ENCODE results near the gene CRACDL.

CRACDL gene

DNA sequence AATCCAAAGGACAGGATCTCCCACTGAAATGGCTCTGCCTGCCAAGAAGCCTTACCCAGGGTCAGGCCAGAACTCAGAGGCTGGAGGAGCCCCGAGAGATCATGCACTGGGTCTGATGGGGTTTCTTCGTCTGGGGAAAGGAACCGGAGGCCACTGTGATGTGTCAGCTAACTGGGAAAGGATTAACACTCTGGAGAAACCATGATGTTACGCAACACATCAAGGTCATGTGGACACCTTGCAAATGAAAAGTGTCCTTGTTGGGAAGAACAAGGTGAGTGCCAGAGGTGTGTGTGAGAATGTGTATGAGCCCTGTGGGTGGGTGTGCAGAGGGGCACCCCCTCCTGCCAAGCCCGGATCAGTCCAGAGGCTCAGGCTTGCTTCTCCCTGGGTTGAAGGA is 86.9 kb downstream of the CRACDL start:
- DNase-seq = no peak

DNA sequence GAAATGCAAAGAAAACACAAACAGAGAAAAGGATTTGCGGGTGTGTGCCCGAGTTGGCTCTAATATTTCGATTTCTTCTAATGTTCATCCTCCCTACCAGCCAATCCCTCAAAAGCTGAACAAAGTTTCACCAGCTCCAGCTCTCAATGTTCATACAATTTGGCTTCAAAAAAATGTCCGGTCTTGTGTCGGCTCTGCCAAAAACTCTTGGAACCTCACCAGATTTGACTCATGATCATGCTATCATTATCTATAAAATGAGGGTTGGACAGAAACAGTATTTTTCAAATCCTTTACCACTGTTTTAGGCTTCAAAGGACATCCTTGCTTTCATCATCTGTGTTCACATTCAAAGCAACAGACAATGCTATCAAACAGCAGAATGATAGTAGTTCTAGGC is 88.2 kb downstream of the CRACDL start:
- no peak for DNase-seq

DNA sequence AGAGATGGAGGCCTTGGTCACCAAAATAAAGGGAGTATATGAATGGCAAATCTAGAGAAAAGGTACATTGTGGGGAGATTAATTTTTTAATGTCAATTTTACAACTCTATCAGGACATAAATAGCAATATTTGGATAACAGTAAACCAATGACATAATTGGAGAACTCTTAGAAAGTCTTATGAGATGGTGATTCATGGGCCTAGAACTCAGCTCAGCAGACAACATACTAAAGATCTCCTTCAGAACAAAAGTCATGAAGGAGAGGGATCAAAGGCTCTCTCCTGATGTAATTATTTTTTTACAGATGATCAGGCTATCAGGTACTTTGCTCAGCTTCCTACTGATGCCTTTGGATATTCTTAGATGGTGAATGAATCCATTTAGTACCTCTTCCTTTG is 90.0 kb downstream of the CRACDL start:
- no peak for DNase-seq

DNA sequence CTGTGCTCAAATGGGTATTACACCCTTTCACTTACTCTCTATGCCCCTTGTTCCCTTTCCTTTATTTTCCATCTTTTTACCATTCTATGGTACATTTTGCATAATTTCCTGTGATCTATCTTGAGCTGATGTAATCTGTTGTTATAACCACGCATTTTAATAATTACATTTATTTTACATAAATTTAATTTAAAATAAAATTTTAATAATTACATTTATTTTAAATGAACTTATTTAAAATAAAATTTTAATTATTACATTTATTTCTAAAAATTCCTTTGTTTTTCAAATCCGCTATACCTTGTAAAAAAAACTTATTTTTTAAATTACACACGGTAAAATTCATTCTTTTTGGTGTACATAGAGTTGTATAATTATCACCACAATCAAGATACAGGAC is 93.9 kb downstream of the CRACDL start:
- no peak for DNase-seq

DNA sequence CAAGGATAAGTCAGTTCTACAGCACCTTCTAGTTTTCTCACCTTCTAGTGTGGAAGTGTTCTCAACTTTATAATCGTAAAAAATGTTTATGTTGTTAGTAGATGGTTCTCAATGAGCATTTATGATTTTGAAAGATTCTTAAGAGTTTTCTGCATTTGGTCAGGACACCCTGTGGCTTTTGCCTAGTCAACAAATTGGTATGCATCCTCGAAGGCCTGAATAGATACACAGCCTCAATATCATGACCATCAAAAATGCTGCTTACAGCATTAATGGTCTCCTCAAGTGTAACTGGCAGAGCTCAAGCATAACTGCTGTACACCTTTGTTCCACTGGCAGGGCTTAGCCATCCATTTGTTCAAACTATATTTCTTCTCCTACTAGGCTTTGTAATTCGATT is 96.7 kb downstream of the CRACDL start:
- DNase-seq = no peak

DNA sequence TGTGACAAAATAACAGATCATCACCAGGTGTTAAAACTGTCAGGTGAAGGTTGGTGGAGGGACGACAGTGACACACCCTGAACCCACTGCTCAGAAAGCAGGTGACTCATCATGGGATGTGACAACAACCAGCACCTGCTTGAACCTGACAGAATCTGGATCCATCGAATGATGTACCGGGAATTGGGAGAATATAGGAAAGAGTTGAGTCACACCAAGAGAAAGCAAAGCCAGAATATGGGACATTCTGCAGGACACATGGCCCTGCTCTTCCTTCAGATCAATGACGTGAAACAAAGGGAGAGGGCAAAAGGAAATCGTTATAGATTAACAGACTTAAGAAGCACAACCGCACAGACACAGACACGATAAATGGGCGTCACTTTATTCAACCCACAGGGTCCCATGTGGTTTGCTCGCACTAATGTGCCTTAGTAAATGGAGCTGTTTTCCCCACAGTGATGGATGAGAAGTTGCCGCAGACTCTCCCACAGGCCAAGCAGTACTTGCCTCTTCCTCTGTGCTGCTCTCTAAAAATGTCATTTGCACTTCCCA is 100.1 kb downstream of the CRACDL start:
- DNase-seq = no peak

DNA sequence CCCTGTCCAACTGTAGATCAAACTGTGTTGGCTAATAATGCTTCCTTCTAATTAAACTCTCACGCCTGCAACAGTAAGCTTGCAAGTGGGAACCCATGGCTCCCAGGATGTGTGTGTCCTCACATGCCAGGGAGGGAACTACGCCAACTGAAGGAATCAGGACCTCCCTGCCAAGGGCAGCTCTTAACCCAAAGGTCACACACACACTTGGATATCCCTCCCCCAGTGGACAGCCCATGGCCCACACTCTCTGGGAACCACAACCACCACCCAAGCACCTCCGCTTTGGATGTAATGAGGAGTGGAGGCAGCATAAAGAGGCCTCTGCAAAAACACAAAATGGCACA is 102.1 kb downstream of the CRACDL start:
- no peak for DNase-seq

DNA sequence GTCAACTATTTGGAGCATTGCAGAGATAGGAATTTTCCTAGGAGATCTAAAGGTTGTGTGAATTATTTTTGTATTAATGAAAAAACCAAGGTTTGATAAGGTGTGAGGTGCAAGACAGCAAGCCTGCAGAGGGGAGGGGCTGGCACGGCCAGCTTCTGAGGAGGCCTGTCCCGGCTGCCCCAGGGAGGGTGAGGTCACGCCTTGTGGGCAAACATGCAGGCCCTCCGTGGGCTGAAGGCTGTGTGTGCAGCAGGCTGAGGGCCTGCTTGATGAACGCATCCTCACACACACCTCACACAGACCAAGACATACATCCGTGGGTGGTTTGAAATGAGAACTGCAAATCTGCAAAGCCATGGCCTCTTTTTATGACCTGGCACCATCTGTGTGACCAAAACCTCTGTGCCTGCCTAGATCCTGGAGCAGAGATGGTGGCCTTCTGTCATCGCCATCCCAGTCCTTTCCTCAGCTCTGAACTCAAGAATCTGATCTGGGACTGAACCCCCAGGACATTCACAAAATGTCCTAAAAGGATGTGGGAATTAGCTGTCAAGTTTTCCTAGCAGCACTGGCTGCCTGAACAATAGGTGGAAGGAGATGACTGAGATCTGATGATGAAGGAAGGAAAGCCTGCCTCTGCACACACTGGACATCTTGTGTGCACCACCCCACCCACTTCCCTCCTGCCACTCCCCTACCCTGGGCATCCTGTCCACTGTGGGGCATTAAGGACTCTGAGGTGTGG is 102.7 kb downstream of the CRACDL start:
- no peak for DNase-seq

DNA sequence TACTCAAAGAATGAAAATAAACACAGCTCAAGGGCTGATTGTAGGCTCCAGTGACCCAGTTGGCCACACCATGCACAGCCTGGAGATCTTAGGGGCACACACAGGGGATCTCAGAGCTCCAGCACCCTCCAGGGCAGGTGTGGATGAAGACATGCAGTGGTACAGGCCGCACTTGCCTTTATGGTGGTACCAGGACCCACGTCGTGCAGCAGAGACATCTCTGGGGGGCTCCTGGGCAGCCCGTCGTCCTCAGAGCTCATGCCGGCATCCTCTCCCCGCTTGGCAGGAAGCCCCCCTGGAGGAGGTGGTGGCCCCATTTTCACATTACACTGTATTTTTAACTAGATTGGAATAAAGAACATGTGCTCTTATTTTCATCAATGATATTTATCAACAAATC is 103.9 kb downstream of the CRACDL start:
- DNase-seq = no peak

DNA sequence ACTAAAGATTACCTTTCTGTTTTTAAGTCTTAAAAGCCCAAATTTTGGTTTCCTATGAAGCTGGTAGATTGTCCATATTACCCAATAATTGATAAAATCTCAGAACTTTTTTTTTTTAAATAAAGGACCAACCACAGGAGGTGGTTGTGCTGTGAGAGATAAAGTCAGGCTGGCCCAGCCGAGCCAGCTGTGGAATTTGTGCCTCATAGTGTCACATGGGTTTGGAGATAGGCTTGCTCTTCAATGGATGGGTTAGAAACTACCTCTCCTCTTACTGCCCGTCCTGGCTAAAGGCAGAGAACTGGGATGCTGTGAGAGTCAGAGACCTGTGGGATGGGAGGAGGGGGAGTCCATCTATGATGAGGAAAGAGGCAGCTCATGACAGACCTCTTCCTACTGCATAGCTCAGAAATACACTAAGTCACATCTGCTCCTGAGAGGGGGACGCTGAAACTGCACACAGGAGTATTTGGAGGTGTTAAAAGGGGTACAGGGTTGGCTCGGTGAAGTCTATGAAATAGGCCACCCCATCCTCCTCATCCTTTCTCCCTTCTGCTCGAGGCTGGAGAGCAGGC is 105.4 kb downstream of the CRACDL start:
- no peak for DNase-seq

DNA sequence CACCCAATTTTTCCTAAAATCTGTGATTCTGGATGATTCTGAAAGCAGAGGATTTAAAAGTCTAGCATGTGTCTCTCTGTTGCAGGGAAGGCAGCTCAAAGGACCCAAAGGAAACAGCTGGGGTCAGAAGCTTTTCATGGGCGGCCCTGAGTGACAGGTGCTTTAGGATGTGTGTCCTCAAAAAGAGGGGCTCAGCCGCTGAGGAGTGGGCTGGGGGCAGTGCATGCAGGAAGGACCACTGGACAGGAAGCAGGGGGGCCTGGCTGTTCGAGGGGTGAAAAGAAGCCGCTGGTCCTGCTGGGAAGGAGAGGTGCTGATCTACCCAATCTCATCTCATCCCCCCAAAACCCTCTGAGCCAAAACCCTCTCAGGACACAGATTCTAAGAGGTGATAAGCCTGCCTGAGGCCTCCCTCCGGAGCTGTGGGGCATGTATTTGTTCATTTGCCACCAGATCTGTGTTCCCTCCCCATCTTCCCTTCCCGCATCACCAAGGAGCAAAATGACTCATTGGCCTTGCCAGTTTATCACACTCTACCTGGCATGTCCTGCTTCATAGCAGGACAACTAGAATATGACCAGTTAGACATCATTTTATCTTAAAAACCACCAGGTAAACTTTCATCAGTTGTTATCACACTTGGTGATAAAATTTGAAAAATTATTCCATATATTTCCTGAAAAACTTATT is 106.3 kb downstream of the CRACDL start:
- no peak for DNase-seq

DNA sequence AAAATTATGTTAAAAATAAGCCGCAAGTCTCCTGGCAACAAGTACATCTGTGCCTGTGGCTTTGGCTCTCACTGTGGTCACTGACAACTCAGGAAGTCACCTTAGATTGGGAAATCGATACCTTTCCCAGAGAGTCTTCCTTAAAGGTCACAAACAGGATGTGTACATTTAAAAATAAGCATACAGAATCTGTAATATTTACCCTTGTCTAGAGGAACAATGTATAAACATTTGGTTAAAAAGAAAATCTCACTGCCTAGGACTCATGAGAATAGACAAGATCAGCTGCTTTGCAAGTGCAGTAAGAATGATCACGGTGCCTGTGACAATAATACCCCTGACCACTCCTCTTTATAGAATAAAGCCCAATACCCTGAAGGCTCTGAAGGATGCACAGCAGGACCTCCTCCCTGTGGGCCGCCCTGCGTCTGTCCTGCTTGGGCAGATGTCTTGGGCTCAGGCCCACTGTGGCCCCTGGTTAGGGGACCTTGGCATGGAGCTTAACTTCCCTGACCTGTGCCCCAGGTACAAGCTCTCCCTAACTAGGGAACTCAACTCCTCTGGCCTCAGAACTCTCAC is 107.1 kb downstream of the CRACDL start:
- DNase-seq = no peak

DNA sequence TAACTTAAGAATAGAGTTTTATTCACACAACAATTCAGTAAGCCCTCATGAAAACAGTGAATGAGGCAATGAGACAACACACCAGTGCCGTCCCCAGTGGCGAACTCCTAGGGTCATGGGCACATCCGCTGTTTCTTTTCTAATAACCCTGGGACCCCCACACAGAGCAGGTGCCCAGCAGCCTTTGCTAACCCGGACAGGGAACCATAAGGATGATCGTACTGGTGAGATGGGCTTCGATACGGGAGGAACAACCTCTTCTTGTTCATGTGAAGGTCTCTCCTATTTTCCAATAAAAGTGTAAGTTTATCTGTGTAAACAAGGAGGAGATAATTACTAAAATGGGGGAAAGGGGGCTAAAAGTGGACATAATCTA is 107.7 kb downstream of the CRACDL start:
- no peak for DNase-seq

DNA sequence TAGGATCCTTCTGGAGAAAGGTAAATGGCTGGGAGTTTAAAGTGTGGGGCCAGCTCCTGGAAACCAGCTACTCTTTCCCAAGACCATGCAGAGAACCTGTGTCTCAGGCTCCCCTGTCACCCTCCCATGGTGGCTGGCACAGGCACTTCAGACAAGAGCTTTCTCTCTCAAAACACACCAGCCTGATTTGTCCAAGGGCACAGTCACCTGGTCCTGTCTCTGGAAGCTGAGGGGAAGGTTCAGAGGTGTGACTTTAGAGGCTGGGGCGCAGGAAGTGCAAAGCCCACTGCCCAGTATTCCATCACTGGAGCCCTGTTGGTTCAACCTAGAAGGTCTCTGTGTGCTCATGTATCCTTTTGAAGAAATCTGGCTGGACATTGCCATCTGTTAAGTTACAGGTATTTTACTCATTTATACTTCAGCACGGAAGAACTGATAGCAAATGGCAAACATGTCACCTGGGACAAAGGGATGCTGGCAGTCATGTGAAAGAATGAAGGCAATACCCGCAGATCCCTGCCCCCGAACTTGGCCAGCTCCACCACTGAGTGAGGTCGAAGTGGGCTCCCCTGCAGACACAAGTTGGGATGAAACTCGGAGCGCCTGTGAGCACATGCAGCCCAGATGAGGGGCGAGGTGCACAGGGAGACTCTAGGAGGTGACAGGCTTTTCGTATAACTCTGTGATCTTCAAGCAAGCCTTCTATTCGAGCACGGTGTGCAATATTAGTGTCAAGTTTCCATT is 108.2 kb downstream of the CRACDL start:
- DNase-seq = no peak

DNA sequence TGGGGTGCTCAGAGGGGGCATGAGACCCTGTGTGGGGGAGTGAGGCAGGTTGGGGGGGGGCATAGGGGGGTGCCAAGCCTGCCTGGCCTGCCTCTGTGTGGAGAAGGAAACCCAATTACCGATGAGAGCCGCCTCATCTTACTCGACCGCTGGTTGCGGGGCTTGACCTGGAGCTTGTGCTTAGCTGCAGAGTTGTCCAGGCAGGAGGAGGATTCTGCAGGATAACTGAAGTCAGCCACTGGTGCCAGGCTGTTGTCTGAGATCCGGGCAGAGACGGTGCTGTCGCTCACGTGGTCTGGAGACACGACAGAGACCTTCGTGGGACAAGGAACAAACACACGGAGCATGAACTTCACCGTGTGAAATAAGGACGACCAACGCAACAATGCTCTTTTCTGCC is 109.2 kb downstream of the CRACDL start:
- no peak for DNase-seq

DNA sequence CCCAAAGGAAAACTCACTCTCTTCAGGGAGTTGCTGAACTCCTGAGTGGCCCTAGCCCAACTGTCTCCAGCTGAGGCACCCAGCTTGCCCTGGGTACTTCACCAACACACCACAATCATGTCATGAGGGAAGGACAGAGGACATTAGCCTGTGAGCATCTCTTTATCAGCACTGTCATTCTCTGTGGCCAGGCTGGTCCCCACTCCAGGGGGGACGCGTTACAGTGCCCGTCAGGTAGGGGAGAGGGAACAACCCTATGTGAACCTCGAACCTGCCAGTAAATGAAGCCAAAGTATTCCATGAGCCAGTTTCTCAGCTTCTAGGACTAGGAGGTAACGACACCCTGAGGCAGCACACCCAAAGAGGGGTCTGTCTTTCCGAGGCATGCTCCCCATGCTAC is 110.2 kb downstream of the CRACDL start:
- DNase-seq = no peak

DNA sequence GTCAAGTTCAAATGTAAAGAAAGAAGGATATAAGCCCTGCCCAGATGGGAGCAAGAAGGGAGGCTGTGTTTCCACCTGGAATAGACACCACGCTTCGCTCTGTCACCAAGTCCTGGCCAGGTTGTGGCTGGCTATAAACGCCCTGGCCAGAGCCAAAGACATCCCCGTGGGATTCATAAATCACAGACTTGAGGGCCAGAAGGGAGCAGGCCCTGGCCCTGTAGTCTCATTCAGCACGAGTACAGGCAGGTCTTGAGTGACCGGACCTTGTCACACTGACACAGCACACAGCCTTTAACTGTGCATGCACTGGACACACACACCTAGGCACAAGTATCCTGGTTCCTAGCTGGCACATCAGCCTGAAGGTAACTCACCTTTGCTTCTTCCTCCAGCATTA is 110.6 kb downstream of the CRACDL start:
- no peak for DNase-seq

DNA sequence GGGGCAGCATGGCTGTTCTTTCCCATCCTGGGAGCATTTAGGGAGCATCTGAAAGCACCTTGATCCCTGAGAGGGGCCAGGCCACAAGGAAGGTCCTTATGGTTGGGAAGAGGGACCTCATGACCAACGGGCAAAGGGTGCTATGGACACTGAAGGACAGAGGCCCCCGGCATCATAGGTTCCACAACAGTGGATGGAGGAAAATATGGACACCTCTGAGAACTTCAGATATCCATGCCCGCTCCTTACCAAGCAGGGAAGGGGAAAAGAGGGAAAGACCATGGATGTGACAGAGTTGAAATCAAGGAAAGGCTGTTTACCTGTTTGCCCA is 111.0 kb downstream of the CRACDL start:
- no peak for DNase-seq

DNA sequence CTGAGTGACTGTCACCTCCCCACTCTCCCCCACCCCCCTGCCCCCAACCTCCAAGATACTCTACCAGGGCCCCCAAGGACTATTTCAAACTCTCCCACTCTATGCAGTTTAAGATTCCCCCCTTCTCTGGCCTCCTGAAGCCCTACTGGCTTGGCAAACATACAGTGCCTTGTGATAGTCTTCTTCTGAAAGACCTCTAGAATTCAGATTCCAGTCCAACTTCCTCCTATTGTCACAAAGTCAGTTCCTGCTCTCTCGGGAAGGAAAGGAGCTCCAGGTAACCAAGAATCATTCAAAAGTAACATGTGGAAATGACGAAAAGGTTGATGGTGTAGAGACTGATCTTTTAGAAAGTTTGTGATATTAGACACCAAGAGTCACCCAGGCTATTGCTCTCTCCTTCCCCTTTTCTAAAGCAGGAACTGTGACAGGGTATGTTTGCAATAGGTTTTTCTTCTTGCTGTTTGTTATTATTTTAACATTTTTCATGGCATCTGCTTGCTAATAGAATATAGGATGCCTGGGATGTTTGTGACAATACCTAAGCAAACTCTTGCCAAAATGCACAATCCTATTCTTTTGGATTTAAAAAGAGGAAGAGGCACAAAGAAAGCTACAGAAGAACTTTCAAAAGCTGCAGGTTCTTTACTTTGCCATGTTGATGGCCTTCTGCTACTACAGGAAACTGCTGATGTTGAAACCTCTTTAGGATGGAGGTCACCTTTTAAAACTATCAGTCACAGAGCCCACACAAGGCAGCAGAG is 111.6 kb downstream of the CRACDL start:
- DNase-seq = no peak

DNA sequence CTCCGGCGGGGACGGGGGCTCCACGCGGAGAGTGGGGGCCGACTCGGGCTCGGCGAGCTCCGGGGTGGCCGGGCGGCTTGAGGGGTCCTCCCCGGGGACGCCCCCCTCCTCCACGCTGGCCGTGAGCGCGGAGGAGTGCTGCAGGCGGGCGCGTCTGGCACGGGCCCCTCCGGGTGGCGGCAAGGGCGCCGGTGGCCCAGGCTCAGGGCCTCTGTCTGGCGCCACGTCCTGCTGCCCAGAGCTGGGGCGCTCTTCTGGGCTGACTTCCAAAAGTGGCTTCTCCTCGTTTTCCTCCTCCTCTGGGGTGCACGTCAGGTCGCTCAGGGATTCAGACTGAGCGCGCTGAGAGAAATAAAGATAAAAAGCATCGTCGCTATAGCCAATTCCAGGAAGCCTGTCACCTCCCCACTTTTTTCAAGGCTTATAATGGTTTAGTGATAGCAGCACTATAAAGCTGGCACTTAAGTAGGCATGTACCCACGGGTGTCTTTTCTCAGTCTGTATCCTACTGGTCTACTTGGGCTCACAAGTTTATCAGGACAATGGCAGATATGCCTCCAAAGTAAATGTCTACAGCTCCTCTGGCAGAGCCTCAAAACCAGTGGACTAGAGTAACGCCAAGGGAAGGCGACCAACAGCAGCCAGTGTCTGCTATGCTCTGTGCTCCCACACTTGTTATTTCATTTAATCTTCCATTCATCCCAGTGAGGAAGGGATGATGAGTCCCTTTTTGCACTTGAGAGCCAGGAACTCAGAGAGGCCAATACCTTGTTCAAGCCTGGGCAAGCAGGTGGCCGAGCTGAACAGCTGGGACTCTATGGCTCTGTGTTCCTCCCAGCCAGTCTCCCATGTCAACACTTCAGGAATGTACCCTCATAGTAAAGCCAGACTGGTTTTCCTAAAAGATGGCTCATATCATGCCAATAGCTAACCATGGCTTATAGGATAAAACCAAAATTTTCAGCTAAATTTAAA is 112.5 kb downstream of the CRACDL start:
- DNase-seq = no peak
